Stimulated activated CD4-positive, alpha-beta T cell treated with anti-CD3 and anti-CD28 coated beads, Interleukin-12 subunit alpha, Interleukin-12 subunit beta, amount 100 ng/mL, for 4 hours (primary cell): ENCODE results near the gene CARD19.
A peak's percentile ranks its signal among the peaks of the same experiment; 100 is the strongest.

Source experiments
- DNase-seq: peaks from one replicate; pipeline ENCODE4 v3.0.0-alpha.2; 2020

CARD19 gene

GRCh38 chr9:93096131-93096802 lies at the start of gene CARD19:
Gene CARD19, plus strand, starts transcription at chr9:93096217. Its CDS starts 129 bp downstream, at chr9:93096346.
- DNase-seq: peak; percentile 40

DNA sequence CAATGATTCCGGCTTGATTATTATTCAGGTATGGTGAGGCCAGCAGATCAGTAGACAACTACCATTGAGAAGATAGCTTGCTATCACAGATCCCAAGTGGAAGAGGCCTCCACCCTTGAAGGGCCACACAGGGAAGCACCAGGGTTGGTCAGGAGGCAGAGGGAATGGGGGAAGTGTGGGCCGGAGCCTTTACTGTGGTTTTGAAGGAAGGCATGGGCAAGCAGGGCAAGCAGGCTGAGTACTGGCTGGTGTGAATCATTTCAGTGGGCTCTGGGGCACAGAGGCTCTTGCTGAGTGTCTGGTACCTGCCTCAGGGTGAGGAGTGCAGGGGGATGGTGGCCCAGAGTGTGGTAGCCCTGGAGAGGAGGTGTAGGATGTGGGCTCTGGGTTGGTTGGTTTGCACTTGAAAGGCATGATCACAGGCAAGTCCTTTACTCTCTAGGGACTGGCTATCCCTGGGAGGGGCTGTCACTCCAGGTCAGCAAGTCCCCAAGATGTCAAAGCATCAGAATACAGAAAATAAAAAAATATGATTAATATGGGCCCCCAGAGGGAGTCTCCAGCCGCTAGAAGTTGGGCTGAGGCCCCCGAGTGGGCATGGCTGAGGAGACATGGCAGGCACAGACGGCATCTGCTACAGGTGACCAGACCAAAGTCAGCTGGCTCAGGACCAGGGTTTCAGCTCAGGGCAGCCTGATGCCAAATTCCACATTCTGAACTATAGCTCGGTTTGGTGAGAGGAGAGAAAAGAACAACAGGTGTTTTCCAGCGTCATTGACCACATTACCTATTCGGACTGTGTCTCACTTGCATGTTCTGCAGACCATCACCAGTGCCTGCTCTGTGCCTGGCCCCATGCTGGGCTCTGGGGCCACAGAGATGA lies 47.2 kb upstream of the CARD19 start:
- DNase-seq: no peak

GRCh38 chr9:93049491-93049890 lies 46.5 kb upstream of the CARD19 start:
- DNase-seq: no peak

DNA sequence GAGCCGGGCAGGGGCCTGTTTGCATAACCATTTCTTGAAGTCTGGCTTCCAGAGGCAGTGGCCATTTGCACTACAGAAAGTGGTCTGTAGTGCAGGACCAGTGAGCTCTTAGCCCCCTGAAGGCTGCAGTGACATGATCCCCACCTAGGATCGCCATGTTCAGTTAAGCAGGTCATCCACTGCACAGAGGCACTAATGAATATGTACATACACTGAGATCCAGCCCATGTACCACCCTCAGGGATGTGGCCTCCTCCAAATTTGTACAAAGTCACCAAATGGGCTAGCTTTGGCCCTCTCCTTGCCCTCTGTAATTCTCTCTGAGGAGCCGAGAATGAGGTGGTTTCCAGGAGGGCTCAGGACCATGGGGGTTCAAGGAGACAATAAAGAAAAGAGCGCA lies 45.8 kb upstream of the CARD19 start:
- DNase-seq: no peak

DNA sequence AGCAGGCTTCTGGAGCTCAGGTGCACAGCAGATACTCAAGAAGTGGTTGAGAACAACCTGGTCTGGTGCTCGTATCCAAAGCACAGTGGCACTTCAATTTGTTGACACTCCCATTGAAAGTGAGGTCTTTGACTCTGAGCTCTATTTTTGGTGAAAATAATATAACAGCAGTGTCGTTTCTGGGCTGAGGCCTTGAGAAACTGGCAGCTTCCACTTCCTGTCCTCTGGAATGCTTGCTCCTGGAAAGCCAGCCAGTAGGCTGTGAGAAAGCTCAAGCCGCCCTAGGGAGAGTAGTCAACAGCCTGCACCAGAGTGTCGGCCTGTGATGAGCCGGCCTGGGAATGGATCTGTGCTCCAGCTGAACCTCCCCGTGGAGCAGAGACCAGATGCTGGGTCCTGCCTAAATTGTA lies 44.3 kb upstream of the CARD19 start:
- no peak for DNase-seq

DNA sequence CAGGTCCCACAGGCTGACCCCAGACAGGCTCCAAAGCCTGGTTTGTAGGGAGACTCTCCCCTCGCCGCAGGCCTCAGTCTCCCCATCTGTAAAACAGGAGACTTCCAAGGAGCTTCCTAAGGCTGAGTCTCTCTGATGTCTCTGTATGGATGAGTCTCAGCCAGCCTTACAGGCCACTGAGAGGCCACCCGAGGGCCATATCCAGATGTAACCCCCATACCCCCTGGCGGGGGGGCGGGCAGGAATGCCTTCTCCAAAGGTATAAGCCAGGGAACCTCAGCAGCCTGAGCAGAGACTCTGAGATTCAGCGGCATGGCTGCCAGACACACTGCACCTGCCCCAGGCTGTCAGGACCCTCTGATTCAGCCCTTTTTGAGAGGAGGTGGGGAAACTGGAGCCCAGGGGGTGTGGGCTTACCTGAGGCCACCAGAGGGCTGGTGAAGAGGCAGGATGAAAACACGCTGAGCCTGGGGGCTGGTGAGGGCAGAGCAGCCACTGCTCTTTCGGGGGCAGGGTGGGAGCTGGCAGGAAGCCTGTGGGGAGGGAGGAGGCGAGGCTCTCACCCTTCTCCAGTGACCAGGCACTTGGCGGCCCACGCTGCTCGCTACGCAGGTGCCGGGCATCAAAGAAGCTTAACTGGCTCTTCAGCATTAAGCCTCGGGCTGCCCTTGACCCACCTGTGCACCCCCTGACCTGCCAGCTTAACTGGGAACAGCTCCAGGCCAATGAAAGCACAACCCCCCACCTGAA lies 43.1 kb upstream of the CARD19 start:
- DNase-seq: no peak

GRCh38 chr9:93053781-93054331 lies 42.2 kb upstream of the CARD19 start:
- no peak for DNase-seq

GRCh38 chr9:93054758-93055704 lies 41.0 kb upstream of the CARD19 start:
- no peak for DNase-seq

DNA sequence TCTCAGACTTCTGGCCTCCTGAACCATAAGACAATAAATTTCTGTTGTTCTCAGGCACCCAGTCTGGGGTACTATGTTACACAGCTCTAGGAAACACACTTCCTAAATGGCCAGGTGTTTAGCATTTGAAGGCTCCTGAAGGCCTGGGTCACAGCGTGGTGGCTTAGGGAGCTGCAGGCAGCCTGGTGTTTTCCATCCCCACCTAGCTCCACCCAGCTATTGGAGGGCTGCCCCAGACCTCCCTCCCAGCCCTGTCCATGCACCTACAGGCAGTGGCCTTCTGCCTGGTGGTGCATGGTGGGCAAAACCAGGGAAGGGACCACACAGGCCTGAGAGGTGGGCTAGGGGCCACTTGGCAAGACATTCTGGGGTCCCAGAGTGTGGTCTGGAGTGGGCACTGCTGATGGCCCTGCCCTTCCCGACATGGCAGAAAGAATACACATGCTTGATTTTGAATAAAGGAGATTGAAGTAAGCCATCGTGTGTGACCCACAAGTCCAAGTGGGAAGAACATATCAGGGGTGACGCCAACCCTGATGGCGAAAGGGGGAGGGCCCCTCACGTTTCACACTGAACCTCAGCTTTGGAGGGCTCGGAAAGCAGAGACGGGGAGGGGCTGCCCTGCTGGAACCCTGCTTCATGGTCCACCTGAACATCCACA lies 38.8 kb upstream of the CARD19 start:
- no peak for DNase-seq

DNA sequence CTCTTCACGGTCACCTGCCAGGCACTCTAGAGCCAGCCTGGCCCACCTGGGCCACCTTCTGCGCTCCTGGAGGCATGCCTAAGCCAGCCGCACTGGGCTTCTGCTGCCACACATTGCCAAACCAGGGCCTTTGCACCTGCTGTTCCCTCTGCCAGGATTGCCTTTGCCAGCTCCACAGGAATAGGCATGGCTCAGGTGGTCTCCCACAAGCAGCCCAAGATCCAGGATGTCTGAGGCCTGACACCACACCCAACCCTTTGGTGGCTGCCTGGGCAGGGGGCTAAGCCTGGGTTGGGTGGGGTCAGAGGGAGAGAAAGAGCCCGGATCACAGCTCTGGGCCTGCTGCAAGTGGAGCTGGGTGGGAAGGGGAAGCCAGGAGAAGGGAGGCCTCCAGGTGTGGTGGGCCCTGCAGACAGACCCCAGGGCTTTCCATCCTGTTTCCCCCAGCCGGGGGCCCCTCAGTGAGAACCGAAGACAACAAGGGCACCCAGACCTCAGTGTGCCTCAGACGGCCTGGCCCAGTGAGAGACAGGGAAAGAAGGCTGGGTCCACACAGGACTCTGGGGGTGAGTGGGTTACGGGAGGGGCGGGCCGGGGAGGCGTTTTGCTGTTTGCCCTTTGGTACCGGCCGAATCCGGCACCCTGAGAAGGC lies 38.2 kb upstream of the CARD19 start:
- DNase-seq: no peak

DNA sequence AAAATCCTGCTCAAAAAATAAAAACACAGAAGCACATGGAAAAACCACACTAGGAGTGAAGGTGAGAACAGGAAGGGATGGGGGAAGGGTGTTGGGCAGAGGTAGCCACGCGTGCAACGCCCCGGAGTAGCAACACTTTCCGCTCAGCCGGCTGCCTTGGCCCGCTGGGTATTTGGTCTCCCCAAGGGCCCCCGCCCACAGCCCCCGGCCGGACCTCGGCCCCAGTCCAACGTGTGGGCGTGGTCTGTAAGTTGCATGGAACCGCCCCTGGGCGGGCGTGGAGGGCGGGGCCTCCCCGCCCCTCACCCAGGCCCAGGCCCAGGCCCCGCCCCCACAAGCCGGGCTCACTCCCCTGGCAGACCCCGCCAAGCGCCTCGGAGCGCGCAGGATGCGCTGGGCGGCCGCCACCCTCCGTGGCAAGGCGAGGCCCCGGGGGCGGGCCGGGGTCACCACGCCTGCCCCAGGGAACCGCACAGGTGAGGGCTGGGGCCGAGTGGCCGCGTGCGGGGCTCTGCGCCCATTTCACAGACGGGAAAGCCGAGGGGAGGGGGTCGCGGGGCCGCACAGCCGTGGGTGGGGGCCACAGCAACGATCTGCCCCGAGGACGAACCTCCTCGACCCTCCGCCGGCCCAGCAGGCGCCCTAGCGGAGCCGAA lies 37.5 kb upstream of the CARD19 start, which contains the start of gene SUSD3:
SUSD3 (plus strand) TSS at position 347 of the 656 bp plus-strand sequence; CDS start at position 389, 42 bp downstream.
- DNase-seq: peak; percentile 56

GRCh38 chr9:93059011-93059714 lies 36.9 kb upstream of the CARD19 start:
- DNase-seq: peak; percentile 37

- no peak for DNase-seq
Observed at GRCh38 chr9:93059715-93060578, 36.1 kb upstream of the CARD19 start.

DNA sequence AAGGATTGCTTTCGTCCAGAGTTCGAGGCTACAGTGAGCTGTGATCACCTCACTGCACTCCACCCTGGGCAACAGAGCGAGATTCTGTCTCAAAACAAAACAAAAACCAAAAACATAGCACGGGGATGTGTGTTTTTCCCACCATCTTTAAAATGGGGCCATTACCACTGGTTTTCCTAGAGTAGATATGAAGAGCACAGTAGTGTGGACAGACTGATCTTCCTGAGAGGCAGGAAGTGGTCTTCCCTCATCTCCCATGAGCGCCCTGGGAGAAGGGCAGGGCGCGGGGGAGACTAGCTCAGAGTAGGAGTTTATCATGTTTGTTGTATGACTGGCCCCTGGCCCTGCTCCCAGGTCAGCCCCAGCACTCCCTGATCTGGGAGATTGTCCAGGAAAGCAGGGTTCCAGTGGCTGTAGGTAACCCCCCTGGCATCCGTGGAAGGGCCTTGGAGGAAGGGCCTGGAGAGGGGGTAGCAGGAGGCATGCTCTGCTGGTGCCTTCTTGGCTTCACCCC lies 35.2 kb upstream of the CARD19 start:
- no peak for DNase-seq

DNA sequence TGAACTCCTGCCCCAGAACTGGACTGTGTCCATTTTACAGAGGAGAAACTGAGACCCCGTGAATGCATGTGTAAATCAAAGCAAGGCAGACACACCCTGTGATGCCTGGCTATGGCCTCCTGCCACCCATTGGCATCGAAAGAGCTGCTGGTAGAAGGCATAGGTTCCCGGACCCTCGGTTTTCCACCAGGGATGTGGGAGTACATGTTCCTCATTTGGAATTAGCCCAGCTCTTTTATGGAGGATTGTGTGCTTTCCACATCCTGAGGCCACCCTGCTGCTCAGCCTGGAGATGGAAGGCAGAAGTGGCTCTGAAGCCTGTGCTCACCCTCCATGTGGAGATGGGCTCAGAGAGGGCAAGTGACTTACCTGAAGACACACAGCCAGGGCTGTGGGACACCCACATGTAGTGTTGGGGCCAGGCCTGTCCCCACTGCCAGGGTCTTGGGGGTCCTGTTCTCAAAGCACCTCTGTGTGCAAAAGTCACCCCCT lies 34.7 kb upstream of the CARD19 start:
- no peak for DNase-seq

DNA sequence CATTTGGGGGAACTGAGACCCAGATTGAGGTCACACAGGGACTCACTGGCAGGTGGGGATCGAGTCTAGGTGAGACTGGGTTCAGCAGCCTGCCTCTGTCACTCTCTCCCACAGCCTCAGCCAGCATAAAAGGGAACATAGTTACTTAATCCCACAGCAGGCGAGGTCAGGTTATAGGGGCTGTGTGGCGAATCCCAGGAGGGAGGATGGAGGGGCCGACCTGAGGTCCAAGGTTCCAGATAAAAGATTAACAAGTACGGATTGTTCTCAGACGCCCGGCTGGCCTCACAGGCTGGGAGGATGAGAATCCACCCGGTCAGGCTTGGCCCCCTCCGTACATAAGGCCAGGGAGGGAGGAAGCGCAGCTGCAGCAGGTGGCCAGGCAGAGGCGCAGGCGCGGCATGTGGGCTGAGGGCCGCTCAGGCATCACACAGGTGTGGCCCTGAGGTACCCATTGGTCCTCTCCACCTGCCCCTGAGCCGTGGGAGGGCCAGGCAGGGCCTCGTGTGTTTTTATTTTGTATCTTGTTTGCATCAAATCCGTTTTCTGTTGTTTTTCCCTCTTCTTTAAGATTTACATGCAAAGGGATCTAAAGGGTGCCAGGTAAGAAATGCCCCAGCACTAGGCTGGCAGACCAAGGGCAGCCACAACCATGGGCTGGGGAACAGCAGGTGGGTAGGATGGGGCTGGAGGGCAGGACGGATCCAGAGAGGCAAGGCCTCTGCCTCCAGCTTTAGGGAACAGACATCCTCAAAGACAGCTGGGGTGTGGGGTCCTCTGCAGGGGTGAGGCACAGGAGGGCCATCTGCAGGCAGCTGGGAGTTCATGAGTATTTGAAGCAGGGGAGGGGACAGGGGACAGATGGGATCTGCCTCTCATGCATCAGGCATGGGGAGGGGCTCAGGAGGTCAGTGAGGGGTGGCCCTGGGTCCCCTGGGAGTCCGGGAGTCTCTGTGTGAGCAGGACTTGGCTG lies 33.9 kb upstream of the CARD19 start:
- peak; percentile 40 for DNase-seq
